Activated naive CD8-positive, alpha-beta T cell treated with anti-CD3 and anti-CD28 coated beads, Interleukin-2, amount 50 U/mL, for 16 hours (primary cell): ENCODE data around the gene ASTN2.

ENCODE experiments used
- DNase-seq: peaks from one replicate; pipeline ENCODE4 v3.0.0-alpha.2; 2020; ENCODE audit warnings: low read depth, low spot score

The ASTN2 gene

GRCh38 chr9:117413346-117414219 is 1.3 kb downstream of the ASTN2 start:
- DNase-seq = no peak

- no peak for DNase-seq
Observed at GRCh38 chr9:117412841-117413240, 2.0 kb downstream of the ASTN2 start.

- no peak for DNase-seq
Observed at GRCh38 chr9:117412006-117412715, 2.7 kb downstream of the ASTN2 start.

- no peak for DNase-seq
Observed at GRCh38 chr9:117411547-117411946, 3.3 kb downstream of the ASTN2 start.

GRCh38 chr9:117409321-117409720 is 5.5 kb downstream of the ASTN2 start:
- no peak for DNase-seq

GRCh38 chr9:117407436-117408022 is 7.3 kb downstream of the ASTN2 start:
- no peak for DNase-seq

GRCh38 chr9:117405950-117406705 is 8.7 kb downstream of the ASTN2 start:
- DNase-seq = no peak

GRCh38 chr9:117403848-117404247 is 11.0 kb downstream of the ASTN2 start:
- DNase-seq = no peak

GRCh38 chr9:117403403-117403811 is 11.4 kb downstream of the ASTN2 start:
- DNase-seq = no peak

- no peak for DNase-seq
Observed at GRCh38 chr9:117400171-117400570, 14.7 kb downstream of the ASTN2 start.

- no peak for DNase-seq
Observed at GRCh38 chr9:117395151-117395650, 19.7 kb downstream of the ASTN2 start.

GRCh38 chr9:117394655-117395054 is 20.2 kb downstream of the ASTN2 start:
- DNase-seq = no peak

GRCh38 chr9:117392992-117393391 is 21.9 kb downstream of the ASTN2 start:
- no peak for DNase-seq

GRCh38 chr9:117387422-117387821 is 27.4 kb downstream of the ASTN2 start:
- no peak for DNase-seq

- no peak for DNase-seq
Observed at GRCh38 chr9:117379341-117379740, 35.5 kb downstream of the ASTN2 start.

- no peak for DNase-seq
Observed at GRCh38 chr9:117377046-117377445, 37.8 kb downstream of the ASTN2 start.

GRCh38 chr9:117375956-117376355 is 38.9 kb downstream of the ASTN2 start:
- no peak for DNase-seq

- no peak for DNase-seq
Observed at GRCh38 chr9:117374076-117374725, 40.7 kb downstream of the ASTN2 start.

- DNase-seq = no peak
Observed at GRCh38 chr9:117368684-117369230, 46.1 kb downstream of the ASTN2 start.

GRCh38 chr9:117365438-117365837 is 49.4 kb downstream of the ASTN2 start:
- no peak for DNase-seq

- no peak for DNase-seq
Observed at GRCh38 chr9:117363006-117363405, 51.9 kb downstream of the ASTN2 start.
